ENCODE results near the gene RGS7. TPM values are rescaled to one million over a fixed set of nuclear protein-coding genes. Genes with fewer than 3 reads are reported as not detected.
"Not testable (repeated sequence)": the region's sequence is repeated elsewhere in the genome, so short reads cannot be mapped to it uniquely, and the experiment has no call there.

RGS7 gene
- total RNA-seq, 1 donor from 2014 or later = 0.58 TPM

DNA sequence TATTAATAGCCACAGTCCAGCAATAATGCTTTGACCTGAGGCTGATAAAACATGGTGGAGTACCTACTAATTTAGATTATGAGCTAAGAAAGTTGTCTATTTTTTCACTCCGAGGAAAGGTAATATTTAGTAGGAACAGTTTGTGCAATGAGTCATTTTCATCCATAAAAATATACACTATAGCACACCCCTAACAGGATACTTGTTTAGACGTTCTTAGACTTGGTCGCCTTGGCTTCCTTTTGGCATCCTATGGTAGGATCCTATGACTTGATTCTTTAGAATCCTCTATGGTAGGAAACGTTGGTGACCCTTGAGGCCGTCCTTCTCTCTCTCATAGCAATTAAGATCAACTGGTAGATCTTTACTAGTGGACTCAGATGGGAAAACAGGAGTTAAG, 81.8 kb downstream of the RGS7 start:
- no peak for DNase-seq (ENCODE audit: extremely low read depth, low read depth, low spot score)

DNA sequence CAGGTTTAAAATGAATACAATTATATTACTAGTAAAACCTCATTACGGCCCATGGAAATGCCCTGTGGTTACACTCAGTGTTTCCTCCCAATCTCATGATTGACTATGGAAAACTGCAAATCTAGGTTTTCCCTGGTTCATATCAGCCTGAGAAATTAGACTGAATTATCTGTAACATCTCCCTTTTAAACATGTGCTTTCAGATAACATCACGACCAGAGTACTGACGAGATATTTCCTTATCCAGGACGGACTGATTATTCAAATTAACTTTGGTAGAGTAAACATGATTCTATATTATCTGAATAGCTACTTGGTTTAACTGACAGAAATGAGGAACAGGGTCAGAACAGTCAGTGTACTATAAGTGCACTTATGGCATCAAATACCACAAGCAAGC, 82.3 kb downstream of the RGS7 start:
- no peak for DNase-seq (ENCODE audit: extremely low read depth, low read depth, low spot score)

DNA sequence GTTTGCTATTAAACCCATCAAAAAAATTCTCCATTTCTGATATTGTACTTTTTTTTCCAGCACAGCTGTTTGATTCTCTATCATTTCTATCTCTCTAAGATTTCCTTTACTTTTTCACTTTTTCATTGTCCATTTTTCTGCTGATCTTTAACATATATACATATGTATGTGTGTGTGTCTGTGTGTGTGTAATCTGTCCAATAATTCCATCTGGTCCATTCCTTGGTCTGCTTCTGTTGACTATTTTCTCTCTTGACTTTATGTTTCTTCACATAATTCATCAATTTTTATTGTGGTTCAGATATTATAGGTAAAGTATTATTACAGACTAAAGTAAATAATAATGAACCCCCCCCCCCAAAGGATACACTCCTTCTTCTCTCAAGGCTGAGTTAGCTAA, 84.2 kb downstream of the RGS7 start:
- no peak for DNase-seq (ENCODE audit: extremely low read depth, low read depth, low spot score)

DNA sequence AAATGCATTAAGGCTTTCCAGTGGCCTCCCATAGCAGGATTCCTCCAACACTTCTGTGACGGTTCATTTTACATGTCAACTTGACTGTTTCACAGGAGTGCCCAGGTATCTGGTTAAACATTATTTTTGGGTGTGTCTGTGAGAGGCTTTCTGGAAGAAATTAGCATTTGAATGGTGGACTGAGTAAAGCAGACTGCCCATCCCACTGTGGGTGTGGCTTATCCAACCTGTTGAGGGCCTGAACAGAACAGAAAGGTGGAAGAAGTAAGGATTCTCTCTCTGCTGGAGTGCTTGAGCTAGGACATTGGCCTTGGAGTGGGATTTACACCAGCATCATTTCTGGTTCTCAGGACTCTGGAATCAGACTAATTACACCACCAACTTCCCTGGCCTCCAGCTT, 85.6 kb downstream of the RGS7 start:
- no peak for DNase-seq (ENCODE audit: extremely low read depth, low read depth, low spot score)

DNA sequence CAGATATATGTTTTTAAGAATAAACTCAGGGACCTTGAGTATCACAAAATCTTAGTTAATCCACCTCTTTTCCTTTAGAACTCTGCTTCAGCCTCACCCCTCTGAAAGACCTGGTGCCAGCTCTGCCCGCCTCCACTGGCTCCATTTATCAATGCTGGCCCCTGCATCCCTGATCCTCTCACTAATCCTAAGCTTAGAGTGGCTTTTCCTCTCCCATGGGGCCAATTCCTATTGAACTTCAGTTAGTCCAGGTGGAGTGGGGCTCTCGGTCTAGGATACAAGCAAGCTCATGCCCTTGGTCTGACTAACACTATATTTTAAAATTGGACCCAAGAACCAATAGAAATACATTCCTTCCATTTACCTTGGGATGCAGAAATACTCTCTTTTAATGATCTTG, 87.0 kb downstream of the RGS7 start:
- no peak for DNase-seq (ENCODE audit: extremely low read depth, low read depth, low spot score)

DNA sequence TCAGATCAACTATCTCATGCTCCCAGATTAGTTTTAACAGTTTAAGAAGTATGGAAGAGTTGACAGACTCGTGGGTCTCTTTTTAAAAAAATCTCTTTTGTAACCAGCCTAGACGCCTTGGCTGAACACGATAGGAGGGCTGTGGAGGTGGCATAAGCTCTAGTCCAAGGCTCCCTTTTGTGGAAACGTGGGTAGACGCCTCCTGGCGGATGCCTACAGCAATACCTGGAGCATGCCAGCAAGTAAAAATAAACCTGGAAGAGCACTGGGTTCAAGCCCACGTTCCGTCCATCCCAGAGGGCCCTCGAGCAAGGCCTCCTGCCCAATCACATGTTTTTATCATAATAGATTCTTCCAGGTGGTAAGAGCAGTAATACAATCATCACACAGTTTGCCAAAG, 87.9 kb downstream of the RGS7 start:
- no peak for DNase-seq (ENCODE audit: extremely low read depth, low read depth, low spot score)

DNA sequence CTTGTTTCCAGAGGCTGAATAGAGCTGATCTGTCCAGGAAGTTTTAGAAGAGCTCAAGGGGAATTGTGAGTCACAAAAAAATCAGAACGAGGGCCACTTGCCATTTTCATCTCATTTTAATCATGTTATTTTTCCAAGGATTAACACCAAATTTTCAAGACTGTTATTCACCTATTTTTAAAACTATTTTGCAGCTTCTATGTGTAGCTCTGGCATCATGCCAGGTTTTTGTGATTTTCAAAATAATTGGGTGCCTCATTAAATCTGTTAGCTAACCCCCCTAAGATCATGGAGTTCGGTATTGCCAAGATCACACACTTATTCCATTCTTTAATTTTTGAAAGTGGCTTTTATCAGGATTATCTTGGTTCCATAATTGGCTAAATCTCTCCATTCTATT, 90.9 kb downstream of the RGS7 start:
- DNase-seq (ENCODE audit: extremely low read depth, low read depth, low spot score) = no peak

DNA sequence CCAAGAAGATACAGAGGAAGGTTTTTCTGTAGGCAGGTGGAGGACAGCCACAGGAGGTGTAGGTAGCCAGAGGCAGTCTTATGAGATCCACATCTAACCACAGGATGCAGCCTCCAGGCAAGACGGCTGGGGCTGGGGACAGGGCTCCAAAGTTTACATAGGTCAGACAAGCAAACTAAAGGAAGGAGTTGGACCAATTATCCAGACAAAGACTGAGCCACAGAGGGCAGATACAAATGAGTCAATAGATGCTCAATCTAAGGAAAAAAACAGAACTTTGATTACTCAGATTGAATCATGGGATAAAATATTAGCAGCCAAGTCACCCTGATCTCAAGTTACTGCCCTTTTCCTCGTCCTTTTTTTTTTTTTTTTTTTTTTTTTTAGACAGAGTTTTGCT, 91.6 kb downstream of the RGS7 start:
- no peak for DNase-seq (ENCODE audit: extremely low read depth, low read depth, low spot score)

DNA sequence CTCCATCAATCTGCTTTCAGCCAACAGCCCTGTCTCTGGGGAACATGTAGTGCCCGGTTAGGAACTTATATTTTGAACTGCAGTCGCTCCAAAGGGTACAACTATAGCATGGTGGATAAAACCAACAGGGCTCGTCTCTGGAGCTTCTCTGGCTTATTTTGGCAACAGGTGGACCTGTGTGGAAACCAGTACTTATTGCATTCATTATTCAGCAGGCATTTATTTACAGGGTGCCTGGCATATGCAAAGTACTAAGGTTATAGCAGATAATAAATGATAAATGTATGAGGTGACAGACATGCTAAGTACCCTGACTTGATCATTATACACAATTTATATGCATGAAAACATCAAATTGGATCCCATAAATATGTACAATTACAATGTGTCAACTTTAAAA, 93.7 kb downstream of the RGS7 start:
- no peak for DNase-seq (ENCODE audit: extremely low read depth, low read depth, low spot score)

DNA sequence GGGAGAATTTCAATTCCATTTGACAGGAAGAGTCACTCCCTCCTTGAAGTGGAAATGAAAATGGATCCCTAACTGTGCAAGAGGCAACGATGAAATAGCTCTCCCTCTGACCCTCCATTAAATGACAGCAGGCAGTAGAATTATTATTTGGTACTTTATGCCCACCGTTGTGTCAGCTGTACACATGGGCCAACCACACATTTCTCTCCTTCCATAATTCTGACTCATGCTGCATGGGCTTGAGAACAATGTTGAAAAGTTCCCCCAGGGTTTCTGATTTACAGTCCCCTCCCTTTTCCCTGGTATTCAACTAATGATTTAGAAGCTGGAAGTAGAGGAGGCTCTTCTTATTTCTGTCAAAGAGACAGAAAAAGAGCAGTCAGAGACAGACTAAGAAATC, 103.5 kb downstream of the RGS7 start:
- DNase-seq (ENCODE audit: extremely low read depth, low read depth, low spot score) = no peak

DNA sequence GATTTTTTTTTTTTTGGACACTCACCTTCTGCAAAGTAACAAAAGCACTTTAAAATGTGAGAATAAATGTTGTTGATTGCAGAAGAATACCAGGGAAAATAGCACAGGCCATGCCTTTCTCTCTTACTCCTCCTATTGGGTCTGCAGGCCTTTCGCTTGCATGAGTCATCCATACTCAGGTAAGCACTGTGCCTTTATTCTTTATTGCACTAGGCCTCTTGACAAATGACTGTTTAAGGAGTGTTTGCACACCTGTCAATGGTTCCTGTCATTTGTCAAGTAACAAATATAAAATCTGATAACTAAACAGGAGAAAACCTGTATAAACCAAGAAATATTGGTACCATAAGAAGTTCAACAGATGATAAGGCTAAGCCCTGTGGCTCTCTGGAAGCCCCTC, 106.5 kb downstream of the RGS7 start:
- no peak for DNase-seq (ENCODE audit: extremely low read depth, low read depth, low spot score)

DNA sequence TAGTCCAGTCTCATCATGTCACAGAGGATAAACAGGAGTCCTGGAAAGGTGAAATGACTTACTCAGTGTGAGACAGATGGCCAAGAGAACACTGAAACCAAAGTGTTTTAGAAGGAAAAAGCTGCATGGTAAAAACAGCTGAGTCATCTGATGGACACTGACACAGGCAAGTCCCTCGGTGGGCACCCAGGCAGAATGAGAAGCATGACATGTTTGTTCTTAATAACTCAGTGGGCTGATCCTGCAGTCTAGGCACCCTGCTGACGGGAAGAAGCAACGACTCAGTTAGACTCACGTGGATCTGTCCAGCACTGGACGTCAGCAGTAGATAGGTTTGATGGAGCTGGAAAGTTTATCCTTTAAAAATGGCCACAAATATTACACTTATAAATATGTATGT, 116.9 kb downstream of the RGS7 start:
- no peak for DNase-seq (ENCODE audit: extremely low read depth, low read depth, low spot score)

DNA sequence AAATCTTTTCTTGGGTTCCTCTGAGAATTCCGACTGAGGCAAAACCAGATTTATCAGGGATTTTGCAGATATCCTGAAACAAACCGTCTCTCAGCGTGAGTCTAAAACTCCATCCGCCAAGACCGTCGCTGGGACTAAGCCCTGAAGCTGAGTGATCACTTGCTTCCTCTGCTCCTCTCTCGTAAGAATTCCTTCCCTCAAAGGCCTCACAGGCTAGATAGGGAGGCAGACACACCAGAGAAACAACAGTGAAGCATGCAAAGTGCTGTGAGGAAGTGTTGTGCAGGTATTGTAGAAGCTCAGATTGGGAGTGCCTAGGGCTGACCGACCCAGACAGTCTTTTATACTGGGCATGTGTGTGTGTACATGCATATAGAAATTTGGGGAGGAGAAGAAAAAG, 119.1 kb downstream of the RGS7 start:
- DNase-seq (ENCODE audit: extremely low read depth, low read depth, low spot score) = no peak

DNA sequence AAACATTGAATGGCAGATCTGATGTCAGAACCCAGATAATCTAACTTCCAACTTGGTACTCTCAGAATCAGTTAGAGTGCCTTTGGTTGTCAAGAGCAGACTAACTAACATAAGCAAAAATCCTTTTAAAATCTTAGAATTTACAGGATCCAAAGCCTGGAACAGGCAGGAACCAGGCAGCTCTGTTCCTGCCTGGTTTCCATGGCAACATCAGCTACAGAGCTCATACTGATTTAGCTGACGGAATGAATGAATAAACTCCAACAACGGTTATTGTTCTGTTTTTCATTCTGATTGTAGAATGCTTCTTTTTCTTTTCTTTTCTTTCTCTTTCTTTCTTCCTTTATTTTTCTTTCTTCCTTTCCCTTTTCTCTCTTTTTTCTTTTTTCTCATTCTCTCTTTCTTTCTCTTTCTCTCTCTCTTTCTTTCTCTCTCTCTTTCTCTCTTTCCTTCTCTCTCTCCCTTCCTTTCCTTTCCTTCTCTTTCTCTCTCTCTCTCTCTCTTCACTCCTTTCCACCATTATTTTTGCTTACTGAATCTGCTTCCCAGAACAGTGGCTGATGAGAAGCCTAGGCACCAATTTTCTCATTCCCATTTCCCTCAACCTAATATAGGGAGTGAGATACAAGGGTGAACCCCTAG, 121.6 kb downstream of the RGS7 start:
- no peak for DNase-seq (ENCODE audit: extremely low read depth, low read depth, low spot score)

DNA sequence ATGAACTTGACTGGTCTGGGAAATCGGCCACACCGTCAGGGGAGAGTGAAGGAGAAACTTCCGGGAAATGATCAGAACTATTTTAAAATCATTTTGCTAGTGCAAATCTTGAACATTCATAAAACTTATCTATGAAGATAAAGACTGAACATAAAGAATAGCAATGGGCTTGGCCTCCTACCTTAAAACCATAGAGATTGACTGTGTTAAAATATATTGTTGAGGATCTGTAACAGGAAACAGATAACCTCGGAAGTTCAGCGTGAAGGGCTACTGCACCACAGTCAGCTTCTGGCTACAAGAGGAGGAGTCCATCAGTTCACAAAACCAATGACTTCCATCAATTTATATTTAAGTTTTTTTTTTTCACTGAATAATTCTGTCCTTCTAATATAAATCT, 127.3 kb downstream of the RGS7 start:
- no peak for DNase-seq (ENCODE audit: extremely low read depth, low read depth, low spot score)

DNA sequence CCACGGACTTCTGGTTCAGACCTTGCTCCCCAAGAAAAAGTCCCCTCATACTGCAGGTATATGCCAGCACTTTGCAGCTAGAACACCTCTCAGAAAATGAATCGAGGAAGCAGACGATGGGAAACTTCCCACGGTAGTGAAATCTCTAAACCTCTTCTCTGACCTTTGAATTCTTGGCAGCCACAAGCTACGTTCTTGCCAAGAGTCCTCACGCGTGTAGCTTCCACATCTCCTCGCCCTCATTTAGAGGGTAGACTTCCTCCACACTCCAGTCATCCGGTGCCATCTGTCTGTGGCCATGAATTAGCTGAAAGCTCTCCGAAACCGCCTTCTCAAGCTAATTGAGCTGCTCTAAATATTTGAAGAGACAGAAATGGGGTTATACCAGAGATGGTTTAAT, 127.8 kb downstream of the RGS7 start:
- no peak for DNase-seq (ENCODE audit: extremely low read depth, low read depth, low spot score)

DNA sequence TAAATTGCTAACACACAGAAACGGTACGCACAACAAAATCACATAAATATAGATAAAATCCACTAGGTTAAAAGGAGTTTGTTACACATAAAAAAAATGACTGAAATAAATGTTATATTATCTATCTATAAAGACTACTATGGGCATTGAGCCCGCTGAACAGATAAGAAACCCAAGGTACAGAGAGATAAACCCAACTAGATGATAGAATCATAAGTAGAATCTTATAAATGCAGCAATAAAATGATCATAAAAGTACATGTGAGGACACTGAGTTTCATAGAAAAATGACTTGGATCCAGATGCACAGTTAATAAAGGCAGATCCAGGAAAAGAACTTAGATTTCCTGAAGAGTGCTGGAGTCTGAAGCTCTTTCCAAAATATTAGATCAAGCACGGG, 128.7 kb downstream of the RGS7 start:
- no peak for DNase-seq (ENCODE audit: extremely low read depth, low read depth, low spot score)

DNA sequence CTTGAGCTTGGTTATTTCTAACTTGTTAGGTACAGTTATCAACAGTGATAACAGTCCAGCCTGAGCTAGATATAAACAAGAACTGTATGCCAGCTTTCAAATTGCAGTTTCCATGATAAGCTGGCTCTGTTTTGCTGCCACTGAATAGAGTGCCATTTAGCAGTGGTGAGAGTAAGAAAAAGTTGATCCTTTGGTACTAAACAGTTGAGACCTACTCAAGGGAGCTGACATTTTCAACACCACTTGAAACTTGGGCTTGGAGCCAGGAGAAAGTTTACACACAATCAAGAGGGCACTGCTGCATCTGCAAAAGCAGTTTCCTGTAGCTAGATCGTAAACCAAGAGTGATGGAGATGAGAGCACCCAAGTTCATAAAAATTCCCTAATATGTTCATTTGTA, 131.3 kb downstream of the RGS7 start:
- no peak for DNase-seq (ENCODE audit: extremely low read depth, low read depth, low spot score)

DNA sequence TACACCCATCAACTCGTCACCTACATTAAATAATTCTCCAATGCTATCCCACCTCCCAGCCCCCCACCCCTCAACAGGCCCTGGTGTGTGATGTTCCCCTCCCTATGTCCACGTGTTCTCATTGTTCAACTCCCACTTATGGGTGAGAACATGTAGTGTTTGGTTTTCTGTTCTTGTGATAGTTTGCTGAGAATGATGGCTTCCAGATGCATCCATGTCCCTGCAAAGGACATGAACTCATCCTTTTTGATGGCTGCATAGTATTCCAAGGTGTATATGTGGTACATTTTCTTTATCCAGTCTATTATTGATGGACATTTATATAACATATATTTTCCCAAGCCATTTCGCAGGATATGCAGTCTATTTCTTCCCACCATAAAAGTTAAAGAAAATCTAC, 132.8 kb downstream of the RGS7 start:
- DNase-seq (ENCODE audit: extremely low read depth, low read depth, low spot score) = not testable (repeated sequence)

DNA sequence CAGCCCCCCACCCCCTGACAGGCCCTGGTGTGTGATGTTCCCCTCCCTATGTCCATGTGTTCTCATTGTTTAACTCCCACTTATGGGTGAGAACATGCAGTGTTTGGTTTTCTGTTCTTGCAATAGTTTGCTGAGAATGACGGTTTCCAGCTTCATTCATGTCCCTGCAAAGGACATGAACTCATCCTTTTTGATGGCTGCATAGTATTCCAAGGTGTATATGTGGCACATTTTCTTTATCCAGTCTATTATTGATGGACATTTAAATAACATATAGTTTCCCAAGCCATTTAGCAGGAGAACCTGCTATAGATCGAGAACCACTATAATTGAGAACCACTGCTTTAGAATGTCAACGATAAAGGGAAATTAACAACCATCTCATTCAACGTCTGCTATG, 134.2 kb downstream of the RGS7 start:
- not testable (repeated sequence) for DNase-seq (ENCODE audit: extremely low read depth, low read depth, low spot score)

DNA sequence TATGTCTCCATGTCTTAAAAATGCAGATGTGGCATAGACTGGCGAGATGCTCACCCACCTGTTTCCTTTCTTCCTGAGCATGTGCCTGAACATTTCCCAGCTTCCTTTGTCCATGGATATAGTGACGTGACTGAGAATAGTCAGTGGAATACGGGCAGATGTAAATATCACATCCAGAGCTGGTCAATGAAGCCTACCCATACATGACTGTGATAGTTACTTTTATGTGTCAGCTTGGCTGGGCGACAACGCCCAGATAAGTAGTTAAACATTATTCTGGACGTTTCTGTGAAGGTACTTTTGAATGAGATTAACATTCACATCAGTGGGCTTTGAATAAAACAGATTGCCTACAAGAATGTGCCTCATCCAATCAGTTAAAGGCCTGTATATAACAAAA, 135.7 kb downstream of the RGS7 start:
- no peak for DNase-seq (ENCODE audit: extremely low read depth, low read depth, low spot score)

DNA sequence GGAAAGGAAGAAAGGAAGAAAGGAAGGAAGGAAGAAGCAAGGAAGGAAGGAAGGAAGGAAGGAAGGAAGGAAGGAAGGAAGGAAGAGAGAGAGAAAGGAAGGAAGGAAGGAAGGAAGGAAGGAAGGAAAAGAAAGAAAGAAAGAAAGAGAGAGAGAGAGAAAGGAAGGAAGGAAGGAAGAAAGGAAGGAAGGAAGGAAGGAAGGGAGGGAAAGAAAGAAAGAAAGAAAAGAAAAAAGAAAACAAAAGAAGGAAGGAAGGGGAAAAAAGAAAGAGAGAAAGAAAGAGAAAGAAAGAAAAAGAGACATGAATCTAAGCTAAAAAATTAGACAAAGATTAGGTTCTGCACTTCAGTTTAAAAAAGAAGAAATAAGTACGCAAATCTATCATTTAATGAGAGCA, 136.1 kb downstream of the RGS7 start:
- not testable (repeated sequence) for DNase-seq (ENCODE audit: extremely low read depth, low read depth, low spot score)

DNA sequence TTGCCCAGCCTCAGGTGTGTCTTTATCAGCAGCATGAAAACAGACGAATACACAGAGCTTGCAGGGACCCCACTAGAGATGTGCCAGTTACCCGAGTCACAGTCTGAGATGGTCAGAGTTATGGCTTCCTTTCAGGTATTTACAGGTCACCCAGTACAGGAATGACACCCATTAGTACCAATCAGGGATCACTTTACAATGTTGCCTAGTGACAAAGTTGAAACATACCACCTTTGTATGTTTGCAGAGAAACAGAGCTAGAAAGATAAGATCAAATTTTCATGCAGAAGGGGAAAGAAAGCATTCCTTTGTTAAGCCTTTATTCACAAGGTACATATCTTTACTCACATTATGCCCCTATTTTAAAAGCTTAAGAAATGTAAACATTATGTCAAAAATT, 137.6 kb downstream of the RGS7 start:
- DNase-seq (ENCODE audit: extremely low read depth, low read depth, low spot score) = no peak

DNA sequence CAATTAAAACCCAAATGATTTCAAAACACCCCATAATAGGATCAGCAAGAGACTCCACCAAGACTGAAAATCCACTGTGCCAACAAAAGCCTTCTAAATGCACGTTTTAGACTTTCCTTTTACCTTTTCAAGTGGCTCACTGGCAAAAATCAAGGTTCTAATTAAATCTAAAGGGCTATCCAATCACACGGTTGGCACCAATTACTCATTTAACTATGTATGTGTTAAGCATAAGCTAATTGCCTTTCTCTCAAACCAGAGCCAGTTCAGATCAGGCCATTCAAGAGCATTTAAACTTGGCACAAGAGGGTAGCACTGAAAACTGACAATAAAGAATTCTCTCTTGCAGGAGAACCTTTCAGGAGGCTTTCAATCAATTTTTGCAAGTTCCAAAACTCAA, 139.5 kb downstream of the RGS7 start:
- DNase-seq (ENCODE audit: extremely low read depth, low read depth, low spot score) = no peak

Data from glomerular endothelial cell (primary cell).